Upper lobe of left lung (tissue), 6 donors: Measurements from ENCODE around the gene LGALS1. TPM values are rescaled to one million over a fixed set of nuclear protein-coding genes. Genes with fewer than 3 reads are reported as not detected.
A peak's percentile ranks its signal among the peaks of the same experiment; 100 is the strongest.
"Not testable (repeated sequence)": the region's sequence is repeated elsewhere in the genome, so short reads cannot be mapped to it uniquely, and the experiment has no call there.

Source experiments
- ATAC-seq, 2 donors: fragments of 200-7000 bp; cut with Tn5 transposase; one replicate each; pipeline ENCODE4 v1.9.1; 2022; ENCODE audit warnings: mild to moderate bottlenecking in 2 of 2, moderate library complexity in 2 of 2; ENCODE audit not compliant: low FRiP score in 2 of 2
- DNase-seq, 2 donors: peaks; one replicate each; pipeline ENCODE4 v3.0.0-alpha.2; 2019 to 2020
- H3K27ac ChIP-seq, 4 donors: fragments of 200-600 bp; sonication (generic); one replicate each; pipeline ENCODE4 v1.5.1; 2016 to 2019
- H3K27me3 ChIP-seq, 4 donors: fragments of 200-600 bp; sonication (generic); one replicate each; pipeline ENCODE4 v1.5.1; 2017 to 2019
- H3K36me3 ChIP-seq, 4 donors: fragments of 200-600 bp; sonication (generic); one replicate each; pipeline ENCODE4 v1.5.1; 2016 to 2019
- H3K4me1 ChIP-seq, 4 donors: fragments of 200-600 bp; sonication (generic); one replicate each; pipeline ENCODE4 v1.5.1; 2018 to 2019
- H3K4me3 ChIP-seq, 4 donors: fragments of 200-600 bp; sonication (generic); one replicate each; pipeline ENCODE4 v1.5.1; 2017 to 2019; ENCODE audit warnings: mild to moderate bottlenecking in 2 of 4, moderate library complexity in 1 of 4
- H3K9me3 ChIP-seq, 4 donors: fragments of 200-600 bp; sonication (generic); one replicate each; pipeline ENCODE4 v1.5.1; 2018 to 2019
- CTCF ChIP-seq, 6 experiments: fragments of 450-650 bp in 4 of 6; fragments of 200-600 bp in 2 of 6; sonication (generic) in 2 of 6; IDR thresholded peaks; one replicate each; pipeline ENCODE4 v1.5.1; 2016 to 2019; ENCODE audit warnings: antibody characterized with exemption in 6 of 6
- EP300 ChIP-seq, 4 donors: sonication (generic); formaldehyde crosslinking; IDR thresholded peaks; one replicate each; pipeline ENCODE4 v1.5.1; 2017; ENCODE audit warnings: antibody characterized with exemption in 4 of 4, control low read depth in 2 of 4
- POLR2A ChIP-seq, 4 donors: fragments of 450-650 bp; IDR thresholded peaks; one replicate each; pipeline ENCODE4 v1.5.1; 2016 to 2017; ENCODE audit warnings: antibody characterized with exemption in 4 of 4, mild to moderate bottlenecking in 2 of 4
- POLR2AphosphoS5 ChIP-seq, 2 donors: sonication (generic); formaldehyde crosslinking; IDR thresholded peaks; one replicate each; pipeline ENCODE4 v1.5.1; 2017; ENCODE audit warnings: antibody characterized with exemption in 2 of 2
- whole genome bisulfite sequencing, 2 donors: methylation state at CpG; one replicate each; pipeline ENCODE4 v1.1.5; 2017 to 2018; 5-methylcytosine and 5-hydroxymethylcytosine counted together
- total RNA-seq, 6 donors: library from RNA; depleted of rRNA in 4 of 6; stranded (reverse); fragments of >200 nt in 4 of 6; gene quantifications; one replicate each; pipeline versions ENCODE4 v1.1.0 to v1.2.1, GENCODE V29; 2016 to 2021
- donor health status: DM: no; HTN: no; CAD: no; lungs with moderate emphysema.
- donor health status: DM: no; HTN: yes; CAD: no; lungs with severe emphysema.

The LGALS1 gene
- total RNA-seq, 6 donors from 2014 or later, result 125 to 750 (median 400) TPM

GRCh38 chr22:37650463-37651136, 24.8 kb upstream of the LGALS1 start:
- DNase-seq, result no peak
- H3K27me3 ChIP-seq, result no peaks in the 10 kb centered on the region
- no peak overlapping the region for H3K4me3 ChIP-seq
- peaks cover 0 to 57% (median 25%) of the 10 kb centered on the region in 4 donors for H3K36me3 ChIP-seq
- WGBS, 2 donors, result 96% methylated on average over 17 of the region's 17 CpGs
- no peaks in the 10 kb centered on the region for H3K4me1 ChIP-seq
- ATAC-seq, result no peak
- H3K9me3 ChIP-seq, result no peaks in the 10 kb centered on the region
- no peak overlapping the region for H3K27ac ChIP-seq
- TF ChIP-seq POLR2AphosphoS5 (IDR thresholded peaks at IDR 0.05), result no peak

- no peak overlapping the region for H3K27ac ChIP-seq
- no peaks in the 10 kb centered on the region for H3K27me3 ChIP-seq
- H3K4me1 ChIP-seq, result peaks cover 12 to 17% (median 13%) of the 10 kb centered on the region in 4 donors
- H3K36me3 ChIP-seq, result peaks cover 0 to 36% (median 20%) of the 10 kb centered on the region in 4 donors
- DNase-seq (no peak), ATAC-seq (no peak)
- H3K4me3 ChIP-seq, result no peak overlapping the region
- H3K9me3 ChIP-seq, result no peaks in the 10 kb centered on the region
- whole genome bisulfite sequencing, 2 donors, result 89 to 92% methylated on average over 13 to 14 of the region's 14 CpGs
- TF ChIP-seq POLR2A (IDR thresholded peaks at IDR 0.05) (no peak), EP300 (IDR thresholded peaks at IDR 0.05) (no peak), POLR2AphosphoS5 (IDR thresholded peaks at IDR 0.05) (no peak), CTCF (IDR thresholded peaks at IDR 0.05) (no peak)
Measured at GRCh38 chr22:37654563-37655251, 20.7 kb upstream of the LGALS1 start.

- WGBS, 2 donors, result 95% methylated on average over 11 of the region's 17 CpGs; no CpG with 5 or more reads in 1 of the 2 donors
- peak in 1 of 2 donors; percentile 82 for DNase-seq
- no peak for TF ChIP-seq EP300 (IDR thresholded peaks at IDR 0.05)
- TF ChIP-seq CTCF (IDR thresholded peaks at IDR 0.05), result no peak
- TF ChIP-seq POLR2AphosphoS5 (IDR thresholded peaks at IDR 0.05), result no peak
- no peak for TF ChIP-seq POLR2A (IDR thresholded peaks at IDR 0.05)
Measured at GRCh38 chr22:37655252-37655563, 20.2 kb upstream of the LGALS1 start.

GRCh38 chr22:37656583-37656982, 18.9 kb upstream of the LGALS1 start:
- ATAC-seq, H3K27me3 ChIP-seq, H3K4me3 ChIP-seq, H3K27ac ChIP-seq, H3K9me3 ChIP-seq, DNase-seq: not testable (repeated sequence)
- peaks cover 0 to 18% (median 12%) of the 10 kb centered on the region in 4 donors for H3K36me3 ChIP-seq
- 92 to 94% methylated on average over 4 of the region's 4 CpGs for WGBS, 2 donors
- H3K4me1 ChIP-seq, result peaks cover 29 to 35% (median 31%) of the 10 kb centered on the region in 4 donors

More at GRCh38 chr22:37655252-37655563, 20.2 kb upstream of the LGALS1 start:
- Histone ChIP-seq H3K4me1 (peaks cover 17 to 22% (median 18%) of the 10 kb centered on the region in 4 donors), H3K9me3 (no peaks in the 10 kb centered on the region), H3K36me3 (peaks cover 0 to 31% (median 18%) of the 10 kb centered on the region in 4 donors), H3K27ac (no peak overlapping the region), H3K4me3 (no peak overlapping the region), H3K27me3 (no peaks in the 10 kb centered on the region)
- ATAC-seq, result no peak

GRCh38 chr22:37657590-37658132, 17.8 kb upstream of the LGALS1 start:
- Histone ChIP-seq H3K4me1 (peaks cover 30 to 44% (median 33%) of the 10 kb centered on the region in 4 donors), H3K27ac (peak overlapping the region; percentile 55 to 79 (median 72)), H3K27me3 (no peaks in the 10 kb centered on the region), H3K4me3 (peak overlapping the region in 3 of 4 donors; percentile 74 to 93 (median 83)), H3K9me3 (no peaks in the 10 kb centered on the region), H3K36me3 (peaks cover 0 to 14% (median 8%) of the 10 kb centered on the region in 4 donors)
- 16 to 20% methylated on average over 6 of the region's 6 CpGs for WGBS, 2 donors
- no peak for TF ChIP-seq CTCF (IDR thresholded peaks at IDR 0.05)
- no peak for TF ChIP-seq POLR2A (IDR thresholded peaks at IDR 0.05)
- no peak for TF ChIP-seq POLR2AphosphoS5 (IDR thresholded peaks at IDR 0.05)
- no peak for TF ChIP-seq EP300 (IDR thresholded peaks at IDR 0.05)
- DNase-seq (no peak), ATAC-seq (no peak)
